ENCODE measurements around the gene SERINC2.
"Not testable (repeated sequence)": the region's sequence is repeated elsewhere in the genome, so short reads cannot be mapped to it uniquely, and the experiment has no call there.

SERINC2 gene

DNA sequence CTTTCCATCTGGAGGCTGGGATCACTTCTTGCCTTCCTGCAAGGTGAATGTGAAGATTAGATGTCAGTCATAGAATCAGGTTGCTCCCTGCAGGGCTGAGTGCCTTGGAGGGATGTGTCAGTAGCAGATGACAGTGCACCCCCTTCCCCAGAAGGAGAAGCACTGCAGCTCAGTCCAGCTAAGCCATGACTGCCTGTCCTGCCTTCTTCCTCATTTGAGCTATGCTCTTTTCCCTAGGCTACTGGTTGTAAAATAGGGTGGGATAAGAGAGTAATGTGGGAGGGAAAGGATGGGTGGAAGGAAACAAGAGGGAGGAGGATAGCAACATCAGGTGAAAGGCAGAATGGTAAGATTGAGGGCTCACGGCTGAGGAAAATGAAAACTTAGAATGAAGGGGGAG, 29.0 kb upstream of the SERINC2 start:
- no peak for DNase-seq (ENCODE audit: low spot score)

DNA sequence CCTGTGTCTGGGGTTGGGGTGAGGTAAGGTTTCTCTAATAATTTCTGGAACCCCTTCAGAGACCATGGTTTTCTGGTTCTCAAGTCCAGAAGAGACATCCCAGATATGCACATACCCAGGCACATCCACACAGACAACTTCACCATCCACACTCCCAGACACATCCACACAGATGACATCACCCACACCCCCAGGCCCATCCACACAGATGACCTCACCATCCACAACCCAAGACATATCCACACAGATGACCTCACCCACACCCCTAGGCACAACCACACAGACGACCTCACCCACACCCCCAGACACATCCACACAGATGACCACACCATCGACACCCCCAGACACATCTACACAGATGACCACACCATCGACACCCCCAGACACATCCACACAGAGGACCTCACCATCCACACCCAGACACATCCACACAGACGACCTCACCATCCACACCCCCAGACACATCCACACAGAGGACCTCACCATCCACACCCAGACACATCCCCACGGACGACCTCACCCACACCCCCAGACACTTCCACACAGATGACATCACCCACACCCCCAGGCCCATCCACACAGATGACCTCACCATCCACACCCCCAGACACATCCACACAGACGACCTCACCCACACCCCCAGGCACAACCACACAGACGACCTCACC, 26.3 kb upstream of the SERINC2 start:
- not testable (repeated sequence) for DNase-seq (ENCODE audit: low spot score)

DNA sequence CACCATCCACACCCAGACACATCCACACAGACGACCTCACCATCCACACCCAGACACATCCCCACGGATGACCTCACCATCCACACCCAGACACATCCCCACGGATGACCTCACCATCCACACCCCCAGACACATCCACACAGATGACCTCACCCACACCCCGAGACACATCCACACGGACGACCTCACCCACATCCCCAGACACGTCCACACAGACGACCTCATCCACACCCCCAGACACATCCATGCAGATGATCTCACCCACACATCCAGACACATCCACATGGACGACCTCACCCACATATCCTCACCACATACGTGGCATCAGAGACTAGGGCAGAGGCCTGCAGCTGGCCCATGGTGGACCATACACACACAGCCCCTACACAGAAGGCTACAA, 25.4 kb upstream of the SERINC2 start:
- DNase-seq (ENCODE audit: low spot score): peak; percentile 44

DNA sequence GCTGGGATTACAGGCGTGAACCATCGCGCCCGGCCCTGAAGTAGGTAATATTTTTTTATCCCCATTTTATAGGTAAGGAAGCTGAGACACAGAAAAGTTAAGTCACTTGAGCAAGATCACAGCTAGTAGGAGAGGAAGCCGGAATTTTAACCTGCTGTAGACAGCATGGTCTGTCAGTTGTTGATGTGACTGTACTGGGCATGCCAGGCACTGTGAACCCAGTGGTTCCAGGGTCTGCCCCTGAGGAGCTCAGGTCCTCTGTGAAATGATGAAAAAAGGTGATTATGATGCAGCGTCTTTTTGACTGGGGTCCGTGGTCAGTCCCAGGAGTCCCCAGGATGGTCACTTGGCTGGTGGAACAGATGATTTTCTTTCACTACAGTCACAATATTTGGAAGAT, 23.4 kb upstream of the SERINC2 start:
- no peak for DNase-seq (ENCODE audit: low spot score)

DNA sequence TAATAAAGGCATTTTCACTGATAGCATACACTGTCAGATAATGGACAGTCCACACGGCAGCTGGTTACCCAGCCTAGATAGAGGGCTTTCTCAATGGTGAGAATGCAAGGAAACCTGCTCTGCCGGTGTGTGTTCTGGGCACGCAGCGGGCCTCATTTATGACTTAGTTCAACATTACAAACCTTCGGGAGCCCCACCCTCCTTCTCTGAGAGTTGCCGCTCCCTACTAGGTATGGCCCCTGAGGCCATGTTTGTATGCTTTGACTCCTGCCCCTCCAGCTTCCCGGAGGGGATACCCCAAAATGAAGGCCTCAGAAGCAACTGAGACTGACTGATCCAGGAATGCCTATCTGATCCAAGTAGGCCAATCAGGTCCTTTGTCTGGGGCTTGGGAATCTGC, 22.9 kb upstream of the SERINC2 start:
- DNase-seq (ENCODE audit: low spot score): no peak

DNA sequence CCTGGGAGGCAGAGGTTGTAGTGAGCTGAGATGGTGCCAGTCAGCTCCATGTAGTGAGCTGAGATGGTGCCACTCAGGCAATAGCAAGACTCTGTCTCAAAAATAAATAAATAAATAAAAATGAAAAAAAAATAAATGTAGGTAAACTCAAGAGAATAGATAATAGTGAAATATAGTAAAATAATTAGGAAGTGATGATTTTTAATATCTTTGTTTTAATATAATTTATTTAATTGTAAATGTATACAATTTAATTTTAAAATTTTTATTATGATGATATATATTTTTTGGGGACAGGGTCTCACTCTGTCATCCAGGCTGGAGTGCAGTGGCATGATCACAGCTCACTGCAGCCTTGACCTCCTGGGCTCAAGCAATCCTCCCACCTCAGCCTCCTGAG, 19.6 kb upstream of the SERINC2 start:
- DNase-seq (ENCODE audit: low spot score): no peak

DNA sequence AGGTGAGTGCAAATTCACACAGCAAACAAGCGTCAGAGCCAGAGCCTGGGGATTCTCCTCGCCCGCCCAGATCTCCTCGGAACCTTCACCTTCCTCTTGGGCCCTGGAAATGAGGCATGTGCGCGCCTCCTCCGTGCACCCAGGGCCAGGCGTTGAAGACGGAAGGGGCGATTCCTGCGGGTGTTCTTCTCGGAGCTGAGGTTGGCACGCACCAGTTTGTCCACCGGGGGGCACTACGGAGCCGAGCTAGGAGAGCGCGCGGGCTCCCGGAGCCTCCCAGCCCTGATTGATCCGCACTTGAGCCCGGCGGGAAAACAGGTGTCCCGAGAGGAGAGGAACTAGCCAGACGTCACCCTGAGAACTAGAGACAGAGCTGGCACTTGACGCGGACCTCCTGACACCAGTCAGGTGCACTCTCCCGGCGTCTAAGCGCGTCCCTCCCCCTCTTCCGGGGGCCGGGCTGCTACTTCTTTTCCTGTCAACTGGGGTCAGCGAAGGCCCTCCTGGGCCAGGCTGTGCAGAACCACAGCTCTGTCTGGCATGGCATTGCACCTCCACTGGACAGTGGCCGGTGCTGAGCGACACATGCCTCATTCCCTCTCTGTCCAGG, 18.3 kb upstream of the SERINC2 start:
- DNase-seq (ENCODE audit: low spot score): peak; percentile 90

DNA sequence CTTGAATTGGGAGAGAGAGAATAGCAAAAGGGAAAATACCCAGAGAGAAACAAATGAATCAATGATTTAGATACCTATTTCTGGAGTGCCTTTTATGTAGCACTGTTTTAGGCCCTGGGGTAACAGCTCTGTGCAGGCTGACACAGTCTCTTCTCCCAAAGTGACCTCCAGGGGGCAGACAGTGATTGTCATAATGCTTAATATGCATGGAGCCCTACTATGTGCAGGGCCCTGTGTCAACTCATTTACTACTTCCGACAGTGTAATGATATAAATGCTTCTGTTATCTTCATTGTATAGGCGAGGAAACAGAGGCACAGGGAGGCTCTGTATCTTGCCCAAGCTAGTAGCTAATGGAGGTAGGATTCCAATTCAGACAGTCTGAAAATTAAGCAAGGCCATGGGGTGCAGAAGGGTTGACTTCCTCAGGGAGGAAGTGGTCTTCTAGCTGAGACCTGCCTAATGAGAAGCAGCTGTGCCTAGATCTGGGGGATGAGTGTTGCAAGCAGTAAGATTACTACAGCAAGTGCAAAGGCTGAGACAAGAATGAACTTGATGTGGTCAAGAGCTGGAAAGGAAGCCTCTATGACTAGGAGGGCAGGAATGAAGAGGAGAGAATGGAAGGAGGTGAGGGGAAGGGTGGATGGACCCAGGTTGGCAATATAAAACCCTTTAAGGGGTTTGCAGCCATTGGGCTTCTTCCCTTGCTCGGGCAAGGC, 16.2 kb upstream of the SERINC2 start:
- DNase-seq (ENCODE audit: low spot score): peak; percentile 82

DNA sequence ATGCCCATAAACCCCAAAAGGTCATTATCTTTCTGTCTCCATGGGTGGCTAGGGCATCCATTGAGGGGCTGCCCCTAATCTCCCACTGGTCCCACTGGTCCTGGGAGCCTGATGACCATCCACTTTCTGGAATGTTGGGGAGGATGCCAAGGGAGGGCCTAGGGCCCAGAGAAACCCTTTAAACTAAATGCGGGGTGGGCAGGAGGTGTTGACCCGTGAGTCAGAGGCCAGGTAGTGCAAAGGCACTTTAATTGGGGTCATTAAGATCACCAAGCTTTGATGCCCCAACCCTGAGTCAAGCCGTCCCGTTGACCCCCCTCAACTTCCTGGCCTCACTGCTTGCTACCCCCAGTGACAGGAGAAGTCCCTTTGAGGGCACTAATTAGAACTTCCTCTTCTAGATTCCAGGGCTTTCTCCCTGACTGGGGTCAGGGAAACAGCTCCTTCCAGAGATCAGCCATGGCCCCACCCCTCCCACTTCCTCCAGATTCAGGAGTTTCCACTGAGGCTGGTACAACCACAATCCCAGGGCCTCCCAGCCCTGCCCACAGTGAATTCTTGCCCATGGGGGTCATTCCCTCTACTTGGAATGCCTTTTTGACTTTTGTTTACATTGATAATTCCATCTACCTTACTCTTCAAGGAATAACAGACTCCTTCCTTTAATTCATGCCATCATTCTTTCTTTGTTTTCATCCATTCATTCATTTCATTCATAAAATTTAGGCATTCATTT, 15.5 kb upstream of the SERINC2 start:
- peak; percentile 54 for DNase-seq (ENCODE audit: low spot score)

DNA sequence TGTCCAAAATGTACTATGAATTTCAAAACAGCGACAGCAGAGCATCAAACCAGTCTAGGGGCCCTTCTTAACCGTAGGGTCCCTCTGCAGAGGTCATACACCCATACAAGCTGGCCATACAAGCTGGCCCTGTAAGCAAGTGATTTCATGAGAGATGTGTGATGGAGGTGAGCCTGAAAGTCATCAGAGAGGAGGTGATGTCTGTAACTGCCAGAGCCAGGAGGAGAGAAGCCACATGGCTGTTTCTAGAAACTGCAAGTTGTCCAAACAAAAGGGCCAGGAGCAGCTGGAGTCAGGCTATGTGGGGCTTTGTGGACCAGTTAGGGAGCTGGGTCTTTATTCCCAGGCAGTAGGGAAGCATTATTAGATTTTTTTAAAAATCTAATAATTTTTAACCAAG, 14.8 kb upstream of the SERINC2 start:
- no peak for DNase-seq (ENCODE audit: low spot score)

DNA sequence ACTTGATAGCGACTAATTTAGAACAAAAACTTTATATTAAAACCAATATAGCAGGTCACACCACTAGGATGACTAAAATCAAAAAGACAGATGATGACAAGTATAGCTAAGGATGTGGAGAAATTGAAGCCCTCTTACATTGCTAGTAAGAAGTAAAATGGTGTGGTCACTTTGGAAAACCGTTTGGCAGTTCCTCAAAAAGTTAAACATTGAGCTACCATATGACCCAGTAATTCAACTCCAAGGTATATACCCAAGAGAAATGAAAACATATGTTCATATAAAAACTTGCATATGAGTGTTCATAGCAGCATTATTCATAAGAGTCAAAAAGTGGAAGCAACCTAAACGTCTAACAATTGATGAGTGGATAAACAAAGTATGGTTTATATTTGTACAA, 13.0 kb upstream of the SERINC2 start:
- no peak for DNase-seq (ENCODE audit: low spot score)

DNA sequence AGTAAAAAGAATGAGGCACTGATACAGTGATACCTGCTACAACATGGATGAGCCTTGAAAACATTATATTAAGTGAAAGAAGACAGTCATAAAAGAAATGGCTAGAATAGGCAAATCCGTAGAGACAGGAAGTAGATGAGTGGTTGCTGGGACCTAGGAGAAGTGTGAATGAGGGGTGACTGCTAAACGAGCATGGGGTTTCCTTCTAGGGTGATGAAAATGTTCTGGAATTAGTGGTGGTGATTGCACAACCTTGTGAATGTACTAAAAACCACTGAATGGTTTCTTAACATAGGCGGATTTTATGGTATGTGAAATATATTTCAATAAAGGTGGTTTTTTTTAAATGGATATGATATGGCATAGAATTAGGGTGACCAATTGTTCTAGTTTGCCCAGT, 12.6 kb upstream of the SERINC2 start:
- no peak for DNase-seq (ENCODE audit: low spot score)

DNA sequence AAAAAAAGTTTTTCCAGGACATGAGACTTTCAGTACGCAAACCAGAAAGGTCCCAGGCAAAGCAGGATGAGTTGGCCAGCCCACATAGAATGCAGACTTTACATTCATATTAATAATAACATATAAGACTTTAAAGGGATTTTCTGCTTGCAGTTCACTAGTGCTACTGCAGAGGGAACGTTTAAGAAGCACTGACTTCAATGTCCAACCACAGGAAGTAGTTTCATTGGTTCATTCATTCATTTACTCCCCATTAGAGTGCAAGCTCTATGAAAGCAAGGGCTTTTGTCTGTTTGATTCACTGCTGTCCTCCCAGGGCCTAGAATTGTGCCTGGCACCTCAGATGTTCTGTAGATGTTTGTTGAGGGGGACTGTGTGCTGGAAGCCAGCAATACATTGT, 11.8 kb upstream of the SERINC2 start:
- DNase-seq (ENCODE audit: low spot score): no peak

DNA sequence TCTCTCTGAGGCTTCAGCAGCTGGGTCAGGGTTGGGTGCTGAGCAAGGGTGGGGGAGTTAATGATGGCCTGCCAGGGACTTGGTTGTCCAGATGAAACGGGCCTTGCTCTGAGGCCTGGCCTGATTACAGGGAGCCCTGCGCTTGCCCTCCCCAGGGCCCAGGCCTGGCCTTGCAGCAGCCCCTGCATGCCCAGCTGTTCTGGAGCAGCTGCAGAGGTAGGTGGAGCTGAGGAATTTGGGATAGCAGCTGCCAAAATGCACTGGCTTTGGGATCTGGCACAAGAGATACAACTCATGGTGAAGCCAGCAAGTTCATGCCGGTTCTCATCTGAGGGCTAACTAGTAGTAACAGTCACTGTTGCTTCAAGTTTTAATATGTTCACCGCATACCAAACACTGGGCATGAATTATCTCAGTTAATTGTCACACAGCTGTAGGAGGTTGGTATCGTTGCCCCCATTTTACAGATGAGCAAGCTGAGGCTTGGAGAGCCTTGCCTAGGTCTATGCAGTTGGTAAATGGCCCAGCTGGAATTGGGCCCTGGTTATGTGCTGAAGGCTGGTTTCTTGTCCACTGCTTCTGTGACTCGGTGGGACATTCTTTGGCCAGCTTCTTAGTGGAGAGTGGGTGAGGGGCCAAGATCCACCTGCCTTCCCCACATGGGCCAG, 7.3 kb upstream of the SERINC2 start:
- DNase-seq (ENCODE audit: low spot score): no peak

DNA sequence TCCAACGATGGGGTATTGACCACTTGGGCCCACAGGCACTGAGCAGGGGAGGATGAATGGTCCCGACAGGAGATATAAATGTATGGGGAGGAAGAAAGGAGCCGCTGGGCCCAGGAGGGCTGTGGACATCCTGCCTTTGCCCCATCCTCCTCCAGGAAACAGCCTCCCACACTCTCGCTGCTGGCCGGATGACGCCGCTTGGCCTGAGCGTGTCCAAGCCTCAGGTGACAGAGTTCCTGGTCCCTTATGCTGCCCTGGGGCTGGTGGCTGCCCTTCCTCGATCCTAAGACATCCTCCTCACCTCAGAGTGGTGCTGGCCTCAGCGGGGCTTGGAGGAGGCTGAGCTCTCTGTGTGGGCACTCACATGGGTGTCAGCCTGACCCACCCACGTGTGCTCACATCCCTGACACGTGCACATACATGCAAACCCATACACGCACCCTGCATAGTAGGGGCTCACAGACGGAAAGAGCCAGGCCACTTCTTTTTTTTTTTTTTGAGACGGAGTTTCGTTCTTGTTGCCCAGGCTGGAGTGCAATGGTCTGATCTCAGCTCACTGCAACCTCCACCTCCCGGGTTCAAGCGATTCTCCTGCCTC, 5.9 kb upstream of the SERINC2 start:
- no peak for DNase-seq (ENCODE audit: low spot score)

DNA sequence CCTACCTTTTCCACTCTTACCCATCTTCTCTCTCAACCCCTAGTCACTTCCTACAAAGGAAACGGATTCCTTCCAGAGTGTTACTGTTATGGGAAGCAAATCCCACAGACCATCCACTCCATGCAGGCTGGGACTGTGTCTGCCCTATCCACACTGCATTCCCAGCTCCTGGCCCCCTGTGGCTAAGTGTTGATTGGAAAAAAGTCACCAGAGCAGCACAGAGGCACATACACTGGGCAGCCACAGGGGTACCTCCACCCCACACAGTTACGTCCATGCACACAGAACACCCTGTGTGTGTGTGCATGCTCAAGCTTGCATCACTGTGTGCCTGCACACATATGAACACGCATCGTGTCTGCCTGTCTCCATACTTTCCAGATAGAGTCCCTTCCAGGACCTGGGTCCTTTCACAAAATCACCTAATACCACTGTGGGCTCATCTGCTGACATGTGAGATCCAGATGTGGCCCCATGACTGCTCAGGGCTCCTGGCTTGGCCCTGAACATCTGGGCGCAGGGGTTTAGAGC, 4.2 kb upstream of the SERINC2 start:
- DNase-seq (ENCODE audit: low spot score): no peak

DNA sequence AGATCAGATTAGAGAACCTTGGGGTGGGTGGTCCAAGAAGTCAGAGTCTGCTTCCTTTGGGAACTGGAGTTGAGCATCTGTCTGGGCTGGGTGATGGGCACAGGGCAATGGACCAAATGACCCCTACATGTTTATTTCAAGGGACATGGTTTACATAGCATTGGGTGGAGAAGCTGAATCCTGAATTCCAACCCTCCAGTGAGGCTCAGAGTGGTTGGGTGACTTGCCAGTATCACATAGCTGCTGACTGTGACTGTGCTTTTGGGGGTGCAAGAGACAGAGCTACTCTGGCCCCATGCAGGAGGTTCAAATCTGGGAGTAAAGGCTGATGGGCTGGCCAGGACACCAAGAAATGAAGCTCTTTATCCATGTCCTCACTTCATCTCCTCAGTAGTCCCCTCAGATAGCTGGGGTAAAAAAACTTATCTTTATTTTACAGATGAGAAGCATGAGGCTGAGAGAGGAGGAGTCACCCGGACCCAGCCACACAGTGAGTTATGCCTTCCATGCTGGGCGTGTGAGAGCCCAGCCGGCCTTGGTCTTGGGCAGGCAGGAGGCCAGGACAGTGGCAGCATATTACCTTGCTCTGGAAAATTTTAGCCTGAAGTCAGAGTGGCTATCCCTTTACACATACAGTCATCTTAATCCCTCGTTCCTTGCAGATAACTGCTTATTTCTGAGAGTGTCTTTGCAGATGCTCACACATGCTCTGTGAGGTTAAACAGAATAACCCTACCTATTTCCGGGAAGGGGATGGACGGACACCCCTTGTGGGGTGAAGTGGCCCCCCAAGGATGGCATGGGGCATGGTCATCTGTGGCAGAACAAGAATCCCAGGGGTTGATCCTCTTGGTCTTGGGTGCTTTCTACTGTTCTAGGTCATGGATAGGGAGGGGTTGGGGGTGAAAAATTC, 2.8 kb upstream of the SERINC2 start:
- DNase-seq (ENCODE audit: low spot score): no peak

DNA sequence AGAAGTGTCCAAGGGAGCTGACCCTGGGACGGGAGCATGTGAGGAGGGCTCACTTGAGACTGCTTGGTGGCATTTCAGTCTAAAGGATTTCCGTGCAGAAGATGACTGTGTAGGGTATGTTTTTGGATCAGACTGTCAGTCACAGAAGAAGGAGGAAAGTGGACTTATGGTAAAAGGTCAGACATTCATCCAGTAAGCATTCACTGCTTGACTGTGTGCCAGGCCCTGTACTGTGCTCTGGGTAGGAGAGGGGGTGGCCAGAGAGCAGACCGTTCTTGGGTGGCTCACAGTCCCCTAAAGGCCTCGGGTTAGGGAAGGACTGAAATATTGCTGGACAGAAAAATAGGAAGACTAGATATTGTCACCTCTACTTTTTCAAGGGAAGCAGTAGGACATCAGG, 2.1 kb upstream of the SERINC2 start:
- DNase-seq (ENCODE audit: low spot score): no peak

DNA sequence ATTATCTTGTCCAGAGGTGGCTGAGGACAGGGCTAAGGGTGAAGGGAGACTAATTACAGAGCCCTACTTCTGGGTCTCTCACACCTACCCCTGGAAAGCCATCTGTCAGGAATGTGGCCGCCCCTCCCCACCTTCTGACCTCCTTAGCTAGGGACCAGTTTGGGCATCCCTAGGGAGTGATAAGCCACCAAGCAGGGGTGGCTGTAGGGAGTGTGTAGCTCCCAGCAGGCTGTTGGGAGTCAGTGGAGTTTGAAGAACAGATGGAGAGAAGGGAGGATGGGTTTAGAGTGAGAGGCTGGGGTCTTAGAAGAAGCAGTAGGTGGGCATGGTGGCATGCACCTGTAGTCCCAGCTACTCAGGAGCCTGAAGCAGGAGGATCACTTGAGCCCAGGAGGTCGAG, 808 bp upstream of the SERINC2 start:
- no peak for DNase-seq (ENCODE audit: low spot score)

DNA sequence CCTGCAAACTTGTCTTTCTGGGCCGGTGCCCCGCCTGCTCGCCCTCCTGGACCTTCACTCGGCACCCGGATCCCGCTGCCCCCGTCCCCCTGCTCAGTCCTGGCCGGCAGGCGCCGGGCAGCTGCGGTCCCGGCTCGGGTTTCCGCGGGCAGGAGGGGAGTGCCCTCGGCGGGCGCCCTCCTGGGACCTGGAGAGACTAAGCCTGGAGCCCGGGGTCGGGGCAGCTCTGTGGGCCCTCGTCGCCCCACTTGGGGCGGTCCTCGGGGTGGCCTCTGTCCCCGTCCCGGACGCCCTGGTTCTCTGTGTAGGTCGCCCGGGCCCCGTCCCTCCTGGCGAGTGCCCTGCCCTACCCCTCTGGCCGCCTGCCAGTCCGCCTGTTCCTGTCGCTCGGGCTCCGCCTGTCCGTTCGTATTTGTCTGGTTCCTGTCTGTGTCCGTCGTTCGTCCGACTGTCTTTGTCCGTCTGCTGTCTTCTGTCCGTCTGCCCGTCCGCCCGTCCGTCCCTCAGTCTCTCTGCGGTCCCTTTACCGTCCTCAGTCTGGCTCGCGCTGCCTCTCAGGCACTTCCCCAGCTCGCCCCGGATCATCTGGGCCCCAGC, 490 bp downstream of the SERINC2 start:
- peak; percentile 68 for DNase-seq (ENCODE audit: low spot score)

All from AG20443 (cell line).